ENCODE results near the gene C11orf98.

DNA sequence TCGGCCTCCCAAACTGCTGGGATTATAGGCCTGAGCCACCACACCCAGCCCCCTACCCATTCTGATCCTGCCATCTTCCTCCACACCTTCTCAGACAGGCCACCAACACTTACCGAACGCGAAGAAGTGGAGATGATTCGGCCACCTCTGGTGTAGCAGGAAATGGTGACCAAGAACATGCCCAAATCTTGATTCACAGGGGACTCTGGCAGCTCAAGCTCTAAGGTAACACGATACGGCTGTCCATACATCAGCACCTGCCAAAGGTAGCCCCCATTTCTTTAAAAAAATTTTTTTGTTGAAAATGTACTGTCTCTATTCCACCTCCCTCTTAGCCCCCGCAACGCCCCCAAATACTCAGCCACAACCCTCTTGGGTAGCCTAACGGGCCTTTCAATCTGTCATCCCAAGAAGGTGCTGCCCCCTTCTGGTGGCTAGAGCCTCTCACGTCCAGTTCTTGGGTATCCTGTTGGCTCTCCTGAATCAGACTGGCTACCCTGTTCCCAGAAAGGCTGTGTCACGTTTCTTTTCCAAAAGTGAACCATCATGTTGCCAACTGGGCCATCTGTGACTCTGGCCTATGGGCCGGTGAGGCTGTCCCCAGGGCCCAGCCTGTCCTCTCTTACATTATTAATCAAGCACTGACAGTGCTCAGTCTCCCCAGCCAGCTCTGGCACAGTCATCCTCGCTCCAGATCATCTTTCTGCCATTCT is 29.6 kb upstream of the C11orf98 start:
- TF ChIP-seq, protein P1, sequence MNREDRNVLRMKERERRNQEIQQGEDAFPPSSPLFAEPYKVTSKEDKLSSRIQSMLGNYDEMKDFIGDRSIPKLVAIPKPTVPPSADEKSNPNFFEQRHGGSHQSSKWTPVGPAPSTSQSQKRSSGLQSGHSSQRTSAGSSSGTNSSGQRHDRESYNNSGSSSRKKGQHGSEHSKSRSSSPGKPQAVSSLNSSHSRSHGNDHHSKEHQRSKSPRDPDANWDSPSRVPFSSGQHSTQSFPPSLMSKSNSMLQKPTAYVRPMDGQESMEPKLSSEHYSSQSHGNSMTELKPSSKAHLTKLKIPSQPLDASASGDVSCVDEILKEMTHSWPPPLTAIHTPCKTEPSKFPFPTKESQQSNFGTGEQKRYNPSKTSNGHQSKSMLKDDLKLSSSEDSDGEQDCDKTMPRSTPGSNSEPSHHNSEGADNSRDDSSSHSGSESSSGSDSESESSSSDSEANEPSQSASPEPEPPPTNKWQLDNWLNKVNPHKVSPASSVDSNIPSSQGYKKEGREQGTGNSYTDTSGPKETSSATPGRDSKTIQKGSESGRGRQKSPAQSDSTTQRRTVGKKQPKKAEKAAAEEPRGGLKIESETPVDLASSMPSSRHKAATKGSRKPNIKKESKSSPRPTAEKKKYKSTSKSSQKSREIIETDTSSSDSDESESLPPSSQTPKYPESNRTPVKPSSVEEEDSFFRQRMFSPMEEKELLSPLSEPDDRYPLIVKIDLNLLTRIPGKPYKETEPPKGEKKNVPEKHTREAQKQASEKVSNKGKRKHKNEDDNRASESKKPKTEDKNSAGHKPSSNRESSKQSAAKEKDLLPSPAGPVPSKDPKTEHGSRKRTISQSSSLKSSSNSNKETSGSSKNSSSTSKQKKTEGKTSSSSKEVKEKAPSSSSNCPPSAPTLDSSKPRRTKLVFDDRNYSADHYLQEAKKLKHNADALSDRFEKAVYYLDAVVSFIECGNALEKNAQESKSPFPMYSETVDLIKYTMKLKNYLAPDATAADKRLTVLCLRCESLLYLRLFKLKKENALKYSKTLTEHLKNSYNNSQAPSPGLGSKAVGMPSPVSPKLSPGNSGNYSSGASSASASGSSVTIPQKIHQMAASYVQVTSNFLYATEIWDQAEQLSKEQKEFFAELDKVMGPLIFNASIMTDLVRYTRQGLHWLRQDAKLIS (CRISPR knock-in tag; IDR thresholded peaks at IDR 0.05), result no peak
- TF ChIP-seq ISL2 (CRISPR knock-in tag; IDR thresholded peaks at IDR 0.05) (no peak), POLR2A (IDR thresholded peaks at IDR 0.05; ENCODE audit: insufficient read depth in 1 of 2, low read depth in 2 of 2, low read length in 2 of 2) (no peak), DPF2 (CRISPR knock-in tag; IDR thresholded peaks at IDR 0.05; ENCODE audit: borderline replicate concordance, low read depth) (no peak), FOXM1 (CRISPR knock-in tag; IDR thresholded peaks at IDR 0.05) (no peak), EZH2 (conservative IDR thresholded peaks at IDR 0.05; ENCODE audit: low read depth, low read length) (no peak), ZNF205 (CRISPR knock-in tag; IDR thresholded peaks at IDR 0.05) (no peak), SNRNP70 (IDR thresholded peaks at IDR 0.05; ENCODE audit: low read depth, low read length) (no peak), ZNF577 (CRISPR knock-in tag; IDR thresholded peaks at IDR 0.05; ENCODE audit: borderline replicate concordance, low read depth) (no peak)
- TF ChIP-seq, protein P2, sequence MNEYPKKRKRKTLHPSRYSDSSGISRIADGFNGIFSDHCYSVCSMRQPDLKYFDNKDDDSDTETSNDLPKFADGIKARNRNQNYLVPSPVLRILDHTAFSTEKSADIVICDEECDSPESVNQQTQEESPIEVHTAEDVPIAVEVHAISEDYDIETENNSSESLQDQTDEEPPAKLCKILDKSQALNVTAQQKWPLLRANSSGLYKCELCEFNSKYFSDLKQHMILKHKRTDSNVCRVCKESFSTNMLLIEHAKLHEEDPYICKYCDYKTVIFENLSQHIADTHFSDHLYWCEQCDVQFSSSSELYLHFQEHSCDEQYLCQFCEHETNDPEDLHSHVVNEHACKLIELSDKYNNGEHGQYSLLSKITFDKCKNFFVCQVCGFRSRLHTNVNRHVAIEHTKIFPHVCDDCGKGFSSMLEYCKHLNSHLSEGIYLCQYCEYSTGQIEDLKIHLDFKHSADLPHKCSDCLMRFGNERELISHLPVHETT (CRISPR knock-in tag; conservative IDR thresholded peaks at IDR 0.05), result no peak
- TF ChIP-seq, protein P3, sequence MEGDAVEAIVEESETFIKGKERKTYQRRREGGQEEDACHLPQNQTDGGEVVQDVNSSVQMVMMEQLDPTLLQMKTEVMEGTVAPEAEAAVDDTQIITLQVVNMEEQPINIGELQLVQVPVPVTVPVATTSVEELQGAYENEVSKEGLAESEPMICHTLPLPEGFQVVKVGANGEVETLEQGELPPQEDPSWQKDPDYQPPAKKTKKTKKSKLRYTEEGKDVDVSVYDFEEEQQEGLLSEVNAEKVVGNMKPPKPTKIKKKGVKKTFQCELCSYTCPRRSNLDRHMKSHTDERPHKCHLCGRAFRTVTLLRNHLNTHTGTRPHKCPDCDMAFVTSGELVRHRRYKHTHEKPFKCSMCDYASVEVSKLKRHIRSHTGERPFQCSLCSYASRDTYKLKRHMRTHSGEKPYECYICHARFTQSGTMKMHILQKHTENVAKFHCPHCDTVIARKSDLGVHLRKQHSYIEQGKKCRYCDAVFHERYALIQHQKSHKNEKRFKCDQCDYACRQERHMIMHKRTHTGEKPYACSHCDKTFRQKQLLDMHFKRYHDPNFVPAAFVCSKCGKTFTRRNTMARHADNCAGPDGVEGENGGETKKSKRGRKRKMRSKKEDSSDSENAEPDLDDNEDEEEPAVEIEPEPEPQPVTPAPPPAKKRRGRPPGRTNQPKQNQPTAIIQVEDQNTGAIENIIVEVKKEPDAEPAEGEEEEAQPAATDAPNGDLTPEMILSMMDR (CRISPR knock-in tag; IDR thresholded peaks at IDR 0.05), result peak; percentile 85
- TF ChIP-seq, protein P4, sequence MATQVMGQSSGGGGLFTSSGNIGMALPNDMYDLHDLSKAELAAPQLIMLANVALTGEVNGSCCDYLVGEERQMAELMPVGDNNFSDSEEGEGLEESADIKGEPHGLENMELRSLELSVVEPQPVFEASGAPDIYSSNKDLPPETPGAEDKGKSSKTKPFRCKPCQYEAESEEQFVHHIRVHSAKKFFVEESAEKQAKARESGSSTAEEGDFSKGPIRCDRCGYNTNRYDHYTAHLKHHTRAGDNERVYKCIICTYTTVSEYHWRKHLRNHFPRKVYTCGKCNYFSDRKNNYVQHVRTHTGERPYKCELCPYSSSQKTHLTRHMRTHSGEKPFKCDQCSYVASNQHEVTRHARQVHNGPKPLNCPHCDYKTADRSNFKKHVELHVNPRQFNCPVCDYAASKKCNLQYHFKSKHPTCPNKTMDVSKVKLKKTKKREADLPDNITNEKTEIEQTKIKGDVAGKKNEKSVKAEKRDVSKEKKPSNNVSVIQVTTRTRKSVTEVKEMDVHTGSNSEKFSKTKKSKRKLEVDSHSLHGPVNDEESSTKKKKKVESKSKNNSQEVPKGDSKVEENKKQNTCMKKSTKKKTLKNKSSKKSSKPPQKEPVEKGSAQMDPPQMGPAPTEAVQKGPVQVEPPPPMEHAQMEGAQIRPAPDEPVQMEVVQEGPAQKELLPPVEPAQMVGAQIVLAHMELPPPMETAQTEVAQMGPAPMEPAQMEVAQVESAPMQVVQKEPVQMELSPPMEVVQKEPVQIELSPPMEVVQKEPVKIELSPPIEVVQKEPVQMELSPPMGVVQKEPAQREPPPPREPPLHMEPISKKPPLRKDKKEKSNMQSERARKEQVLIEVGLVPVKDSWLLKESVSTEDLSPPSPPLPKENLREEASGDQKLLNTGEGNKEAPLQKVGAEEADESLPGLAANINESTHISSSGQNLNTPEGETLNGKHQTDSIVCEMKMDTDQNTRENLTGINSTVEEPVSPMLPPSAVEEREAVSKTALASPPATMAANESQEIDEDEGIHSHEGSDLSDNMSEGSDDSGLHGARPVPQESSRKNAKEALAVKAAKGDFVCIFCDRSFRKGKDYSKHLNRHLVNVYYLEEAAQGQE (IDR thresholded peaks at IDR 0.05; ENCODE audit: borderline replicate concordance in 1 of 2, low read depth in 1 of 2, low read length in 2 of 2), result no peak

Measured in HepG2 (cell line).